GM04504 (cell line): ENCODE measurements around the gene LSAMP.

Experiments
- DNase-seq: peaks from one replicate; pipeline ENCODE4 v3.0.0-alpha.2; 2012; ENCODE audit warnings: low read depth

LSAMP gene

DNA sequence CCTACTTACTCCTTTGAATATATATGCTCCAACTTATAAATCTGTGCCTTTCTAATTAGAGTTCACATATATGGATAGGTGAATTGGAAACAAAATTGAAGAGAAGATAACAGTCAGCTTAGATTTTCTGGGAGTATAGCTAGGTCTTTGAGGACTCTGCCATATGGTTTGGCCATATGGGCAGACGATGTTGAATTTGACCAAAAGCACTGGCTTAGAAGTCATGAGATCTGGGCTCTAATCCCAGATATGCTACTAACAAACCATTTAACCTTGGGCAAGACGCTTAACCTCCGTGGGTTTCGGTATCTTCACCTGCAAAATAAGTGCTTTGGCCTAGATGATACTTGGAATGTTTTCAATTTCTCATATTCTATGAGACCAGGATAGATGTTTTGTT, 154.1 kb downstream of the LSAMP start:
- no peak for DNase-seq

DNA sequence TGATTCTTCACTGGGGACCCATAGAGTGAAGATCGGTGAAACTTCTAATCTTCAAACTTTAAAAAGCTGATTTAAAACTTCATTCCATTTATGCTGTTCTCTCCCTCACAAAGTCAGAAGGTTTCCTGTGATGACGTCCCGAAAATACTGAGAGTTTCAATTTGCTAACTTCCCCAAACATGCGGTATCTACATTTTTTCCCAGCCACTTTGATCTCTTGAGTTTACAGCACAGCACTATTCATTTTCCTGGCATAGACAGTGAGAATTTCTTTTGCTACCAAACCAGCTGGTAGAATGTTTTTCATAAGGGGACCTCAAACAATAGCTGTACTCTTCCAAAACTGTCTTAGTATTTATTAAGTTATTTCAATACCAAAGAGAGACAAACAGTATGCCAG, 156.8 kb downstream of the LSAMP start:
- DNase-seq, result no peak

DNA sequence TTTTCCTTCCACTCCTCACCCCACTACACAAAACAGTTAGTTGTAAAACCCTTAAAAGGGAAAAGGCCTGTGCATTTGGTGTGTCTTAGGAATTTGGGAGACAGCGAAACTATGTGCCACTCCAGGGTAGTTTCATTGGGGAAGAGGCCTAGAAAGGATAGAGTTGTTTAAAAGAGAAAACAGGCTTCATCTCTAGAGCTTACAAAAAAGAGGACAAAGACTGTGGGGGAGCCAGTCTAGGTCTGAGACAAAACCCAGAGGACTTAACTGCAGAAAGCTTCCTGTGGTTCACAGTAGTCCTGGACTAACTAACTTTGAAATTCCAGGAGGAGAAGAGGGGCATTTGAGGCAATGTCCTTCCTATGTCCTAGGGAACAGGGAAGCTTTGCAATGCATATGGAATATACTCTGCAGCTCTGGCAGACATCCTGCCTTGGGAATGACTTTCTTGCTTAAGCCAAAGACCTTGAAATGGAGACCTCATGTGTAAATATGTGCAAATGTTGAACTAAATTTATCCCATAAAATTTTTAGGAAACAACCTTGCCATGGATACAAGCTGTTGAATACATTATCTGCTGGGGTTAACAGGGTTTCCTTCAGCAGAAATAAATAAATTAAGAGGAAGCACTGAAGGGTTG, 159.4 kb downstream of the LSAMP start:
- no peak for DNase-seq

DNA sequence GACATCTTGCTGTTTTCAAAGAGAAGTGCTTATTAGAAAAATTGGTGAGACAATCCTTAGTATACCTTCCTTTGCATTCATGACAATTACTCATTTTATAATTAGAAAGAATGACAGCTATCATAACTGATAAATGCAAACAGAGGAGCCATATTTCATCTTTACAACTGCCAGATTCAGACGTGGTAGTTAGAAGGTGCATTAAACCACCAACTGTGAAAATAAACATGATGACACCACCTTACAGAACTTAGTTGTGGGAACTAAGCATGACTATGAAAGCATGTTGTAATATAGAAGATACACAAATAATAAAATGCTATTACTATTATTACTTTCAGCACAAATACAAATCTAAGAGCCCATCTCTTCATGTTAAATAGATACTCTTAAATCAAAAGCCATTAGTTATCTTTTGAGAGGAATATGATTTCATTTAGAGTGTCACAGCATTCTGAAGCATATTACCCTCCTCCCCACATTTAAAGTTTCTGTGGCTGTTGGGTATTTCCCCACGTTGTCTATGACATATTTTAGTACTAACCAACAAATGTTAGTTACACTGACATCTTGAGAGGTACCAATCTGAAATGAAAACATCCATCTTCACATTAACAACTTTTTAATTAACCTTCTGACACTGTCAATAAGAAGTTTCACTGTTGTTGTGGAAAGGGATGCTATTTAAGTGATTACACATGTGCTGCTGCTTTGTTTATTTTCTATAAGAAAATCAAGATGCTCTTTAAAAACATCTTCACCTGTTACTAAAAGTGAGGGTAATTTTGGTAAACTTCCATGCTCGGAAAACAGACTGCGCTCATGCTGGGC, 163.8 kb downstream of the LSAMP start:
- no peak for DNase-seq

DNA sequence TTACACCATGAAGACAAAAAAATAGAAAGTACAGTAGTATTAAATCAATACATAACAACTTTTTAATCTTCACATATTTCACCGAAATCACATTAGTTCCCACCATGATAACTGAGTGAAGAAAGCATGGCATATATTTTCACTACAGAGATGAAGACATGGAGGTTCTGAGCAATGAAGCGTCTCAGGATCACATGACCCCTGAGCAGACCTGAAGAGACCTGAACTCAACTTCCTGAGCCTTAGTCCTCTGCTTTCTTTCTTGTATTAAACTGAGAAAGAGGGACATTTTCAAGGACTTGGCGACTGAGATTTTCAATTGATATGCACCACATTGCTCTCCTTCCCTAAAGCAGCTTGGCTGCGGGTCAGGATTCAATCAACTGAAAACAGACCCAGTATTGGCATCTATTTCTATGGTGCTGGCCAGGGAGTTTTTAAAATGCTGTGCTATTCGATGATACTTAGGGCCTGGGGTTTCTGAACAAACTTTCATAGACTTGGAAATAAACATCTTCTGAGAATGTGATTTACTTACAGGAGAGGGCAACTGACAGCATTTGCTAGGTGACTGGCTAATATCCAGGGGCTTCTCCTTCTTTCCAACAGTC, 165.1 kb downstream of the LSAMP start:
- no peak for DNase-seq

DNA sequence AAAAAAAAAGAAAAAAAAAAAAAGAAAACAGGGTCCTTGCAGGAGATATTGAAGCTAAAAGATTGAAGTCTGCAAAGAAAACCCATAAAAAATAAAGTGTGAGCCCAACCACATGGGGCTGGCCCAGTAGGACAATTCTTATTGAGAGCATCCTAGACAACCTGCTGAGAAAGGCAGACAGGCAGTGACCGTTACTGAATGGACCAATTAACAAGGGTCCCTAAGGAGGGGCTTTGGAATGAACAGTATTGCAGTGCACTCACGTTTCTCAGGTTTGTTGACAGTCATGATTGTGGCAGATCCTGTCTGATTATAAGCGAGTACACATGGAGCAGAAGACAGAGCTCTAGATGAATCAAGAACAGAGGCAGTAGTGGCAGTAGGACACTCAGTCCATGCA, 168.6 kb downstream of the LSAMP start:
- DNase-seq, result no peak

DNA sequence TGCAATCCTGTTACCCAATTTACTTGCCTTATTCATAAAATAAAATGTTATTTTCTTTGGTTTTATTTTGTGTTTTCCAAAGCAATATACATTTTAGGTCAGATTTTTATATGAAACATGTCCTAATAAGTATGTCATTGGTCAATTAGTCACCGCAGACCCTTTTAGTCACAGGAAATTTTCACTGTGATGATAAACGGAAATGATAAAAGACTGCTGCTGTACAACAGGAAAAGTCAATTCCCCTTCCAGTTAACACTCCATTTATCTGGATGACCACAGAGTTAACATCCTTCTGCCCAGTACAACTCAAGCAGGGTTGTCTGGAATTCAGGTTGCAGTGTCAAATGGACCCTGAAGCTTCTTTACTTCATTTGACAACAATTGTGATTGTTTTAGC, 175.2 kb downstream of the LSAMP start:
- DNase-seq, result no peak

DNA sequence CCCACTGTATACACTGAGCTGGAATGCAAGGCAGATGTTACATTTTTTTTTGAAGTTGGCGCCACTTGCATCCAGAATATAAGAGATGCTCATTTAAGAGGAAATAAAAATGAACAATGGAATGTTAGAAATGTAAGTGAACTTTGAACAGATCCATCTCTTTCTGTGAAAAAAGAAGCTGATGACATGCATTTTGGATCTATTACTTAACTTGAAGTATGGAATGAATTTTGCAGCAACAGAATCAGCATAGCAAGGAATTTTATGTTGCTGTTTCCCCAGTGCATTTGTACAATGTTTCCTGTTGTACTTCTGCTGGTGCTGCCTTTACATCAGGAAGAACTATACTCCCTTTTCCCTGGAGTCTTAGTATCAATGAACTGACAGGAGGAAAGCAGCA, 178.2 kb downstream of the LSAMP start:
- no peak for DNase-seq

DNA sequence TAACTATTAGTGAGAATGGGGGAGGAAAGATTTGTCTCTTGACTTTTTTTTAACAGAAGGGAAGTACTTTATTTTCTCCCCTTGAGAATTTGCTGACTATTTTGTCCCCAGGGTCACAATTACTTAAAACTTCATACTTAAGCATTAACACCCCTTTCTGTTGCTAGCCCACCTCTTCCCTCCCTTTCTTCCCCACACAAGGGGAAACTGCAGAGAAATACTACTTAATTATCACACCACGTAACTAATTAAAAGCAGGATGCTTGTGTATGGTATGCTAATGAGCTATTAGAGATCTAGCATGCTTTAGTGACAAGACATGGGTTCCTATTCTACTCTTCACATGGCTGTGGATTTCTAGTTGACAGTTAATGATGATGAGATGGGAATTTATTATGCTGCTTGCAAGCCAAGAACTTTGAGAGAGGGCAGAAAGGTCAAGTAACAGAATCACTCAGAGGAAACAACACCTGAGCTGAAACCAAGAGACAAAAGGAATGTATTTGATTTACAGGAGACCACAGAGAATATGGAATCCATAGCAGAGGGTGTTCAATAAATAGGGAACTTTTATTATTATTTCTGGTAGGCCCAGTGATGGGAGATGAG, 179.2 kb downstream of the LSAMP start:
- DNase-seq, result no peak

DNA sequence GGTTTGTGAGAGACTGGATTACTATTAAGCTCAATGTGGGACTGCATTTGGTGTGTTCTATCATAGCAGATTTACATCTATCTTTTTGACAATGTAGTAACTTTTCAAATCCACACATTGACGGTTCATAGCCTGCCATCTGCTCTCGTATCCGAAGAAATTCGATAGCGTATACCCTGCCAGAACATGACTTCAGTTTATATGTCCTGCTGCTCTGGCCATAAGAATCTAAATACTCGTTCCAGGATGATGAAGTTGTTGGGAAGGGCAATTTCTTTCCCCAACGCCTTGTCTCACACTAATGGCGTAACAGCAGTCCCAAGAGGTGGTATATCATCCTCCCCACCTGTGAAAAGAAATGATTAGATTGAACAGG, 180.0 kb downstream of the LSAMP start:
- DNase-seq, result no peak

DNA sequence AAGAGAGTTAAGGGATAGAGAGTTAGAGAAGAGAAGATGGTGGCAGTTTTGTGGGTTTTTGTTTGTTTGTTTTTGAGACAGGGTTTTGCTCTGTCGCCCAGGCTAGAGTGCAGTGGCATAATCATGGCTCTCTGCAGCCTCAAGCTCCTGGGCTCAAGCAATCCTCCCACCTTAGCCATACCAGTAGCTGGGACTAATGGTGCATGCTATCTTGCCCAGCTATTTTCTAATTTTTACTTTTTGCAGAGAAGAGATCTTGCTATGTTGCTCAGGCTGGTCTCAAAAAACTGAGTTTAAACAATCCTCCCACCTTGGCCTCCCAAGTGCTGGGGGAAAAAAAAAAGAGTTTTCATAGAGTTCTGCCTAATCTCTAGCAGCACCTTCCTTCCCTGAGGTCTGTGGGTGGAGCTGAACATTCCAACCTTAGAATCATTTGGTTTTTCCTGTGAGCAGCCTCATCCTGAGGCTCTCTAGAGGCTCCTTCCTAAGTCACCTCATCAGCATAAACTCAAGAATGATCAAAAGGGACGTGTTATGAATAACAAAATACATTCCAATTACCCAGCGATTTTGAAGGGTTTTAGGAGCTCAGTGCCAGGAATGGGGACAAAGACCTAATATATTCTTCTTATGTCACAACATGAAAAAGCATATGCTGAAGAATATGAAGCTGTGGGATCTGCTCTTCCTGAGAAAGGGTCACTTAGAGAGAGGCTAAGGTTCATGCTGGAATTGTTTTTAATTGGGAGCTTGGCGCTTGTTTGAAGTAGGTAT, 180.6 kb downstream of the LSAMP start:
- no peak for DNase-seq

DNA sequence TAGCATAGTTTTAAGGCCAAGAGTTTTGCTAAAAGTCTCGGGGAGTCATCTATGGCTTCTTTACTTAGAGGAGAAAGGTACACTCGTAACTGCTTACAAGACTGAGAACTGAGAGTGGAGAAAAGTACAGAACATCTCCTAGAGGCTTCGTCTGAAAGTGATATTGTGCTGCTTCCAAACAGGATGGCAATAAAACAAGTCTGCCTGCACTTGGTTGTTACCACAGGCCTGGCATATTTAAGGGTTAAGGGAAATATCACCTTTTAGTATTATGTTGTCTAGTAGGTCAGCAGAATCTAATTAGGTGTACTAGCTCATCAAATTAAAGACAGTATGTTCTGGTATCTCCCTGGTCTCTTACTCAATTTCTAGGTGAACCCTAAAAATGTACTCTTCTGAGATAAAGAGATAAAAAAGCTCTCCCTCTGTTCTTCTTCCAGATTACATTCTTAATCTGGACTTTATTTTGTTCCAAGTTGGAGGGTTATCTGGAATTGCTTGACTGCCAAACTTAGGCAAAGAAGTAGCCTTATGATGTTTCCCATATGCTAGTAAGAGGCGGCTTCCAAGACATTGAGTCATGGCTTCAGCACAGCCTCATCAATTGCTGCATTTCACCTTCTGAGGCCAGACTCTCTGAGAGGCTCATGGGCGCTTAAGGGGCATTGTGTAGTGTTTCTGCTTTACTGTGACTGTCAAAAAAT, 181.3 kb downstream of the LSAMP start:
- peak; percentile 31 for DNase-seq

DNA sequence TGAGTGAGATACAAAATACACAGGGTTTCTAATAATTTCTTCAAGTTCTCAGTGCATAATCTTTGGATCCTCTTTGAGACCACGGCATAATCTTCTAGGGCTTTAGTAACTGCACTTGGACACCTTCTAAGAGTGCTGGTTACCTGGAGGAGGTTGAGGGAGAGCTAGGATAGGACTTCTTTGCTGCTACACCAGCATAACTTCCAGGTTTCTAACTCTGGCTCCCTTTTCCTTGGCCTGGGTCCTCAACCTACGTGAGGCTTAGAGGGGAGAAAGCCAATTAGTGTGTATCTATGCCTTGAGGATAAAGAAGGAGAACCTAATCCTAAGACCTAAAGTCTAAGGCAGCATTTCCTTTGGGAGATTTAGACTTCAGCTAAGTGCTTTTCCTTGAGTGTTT, 184.8 kb downstream of the LSAMP start:
- no peak for DNase-seq

DNA sequence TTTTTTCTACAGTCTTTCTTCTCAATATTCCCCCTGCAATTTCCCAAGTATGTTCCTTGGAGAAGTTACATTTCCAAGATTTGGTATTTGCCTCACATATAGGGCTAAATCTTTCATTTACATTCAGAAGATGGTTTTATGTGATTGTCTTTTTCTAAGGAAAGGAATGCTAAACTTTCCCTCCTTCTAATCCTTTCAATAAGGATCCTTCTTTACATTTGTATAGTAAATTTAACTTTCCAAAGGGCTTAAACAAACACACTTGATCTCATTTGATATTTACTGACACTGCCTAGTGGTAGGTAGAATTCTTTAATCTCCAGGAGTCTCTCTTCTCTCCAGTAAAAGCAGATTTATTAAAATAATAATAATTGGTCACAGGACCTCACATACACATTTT, 185.3 kb downstream of the LSAMP start:
- no peak for DNase-seq

DNA sequence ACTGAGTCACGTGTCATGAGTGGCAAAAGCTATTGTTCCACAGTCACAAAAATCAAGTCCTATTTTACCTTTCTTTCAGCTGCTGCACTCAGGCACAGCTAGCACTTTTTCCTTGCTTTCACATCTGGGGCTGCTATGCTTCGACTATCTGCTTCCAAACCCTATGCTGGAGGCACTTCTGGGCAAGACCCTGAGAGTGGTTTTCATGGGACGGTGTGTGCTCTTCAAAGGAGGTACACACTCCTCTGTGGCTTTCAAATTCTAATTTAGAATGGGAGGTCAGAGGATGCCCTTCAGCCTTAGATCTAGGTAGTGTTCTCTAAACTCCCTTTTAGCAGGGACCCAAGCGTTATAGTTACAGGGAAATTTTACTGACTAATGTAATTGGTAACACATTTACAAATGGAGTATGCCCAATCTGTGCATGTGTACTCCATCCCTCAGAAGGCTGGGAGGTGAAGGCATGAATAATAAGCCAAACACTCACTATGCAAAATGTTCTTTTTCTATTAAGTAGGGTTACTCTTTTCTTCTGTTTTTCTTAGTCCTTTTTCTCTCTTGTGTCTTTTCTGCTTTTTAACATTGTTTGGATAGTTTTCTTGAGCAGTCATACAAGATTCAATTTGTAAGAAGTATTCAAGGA, 188.3 kb downstream of the LSAMP start:
- peak; percentile 17 for DNase-seq

DNA sequence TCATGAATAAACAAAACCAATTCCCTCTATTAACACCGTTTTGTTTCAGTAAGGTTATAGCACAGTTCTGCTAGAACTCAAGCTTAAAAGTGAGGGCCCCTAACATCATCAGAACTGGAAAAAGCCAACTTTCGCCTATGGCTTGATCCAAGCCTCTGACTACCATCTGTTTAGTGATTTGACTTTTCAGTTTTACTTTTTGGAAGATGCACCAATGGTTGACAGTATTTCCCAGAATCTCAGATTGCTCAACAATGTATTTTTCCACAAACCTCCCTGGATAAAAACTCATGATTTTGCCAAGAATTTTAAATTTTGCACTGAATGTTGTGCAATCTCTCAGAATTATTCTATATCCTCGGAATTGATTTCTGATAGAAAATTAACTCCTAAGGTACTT, 190.7 kb downstream of the LSAMP start:
- no peak for DNase-seq

DNA sequence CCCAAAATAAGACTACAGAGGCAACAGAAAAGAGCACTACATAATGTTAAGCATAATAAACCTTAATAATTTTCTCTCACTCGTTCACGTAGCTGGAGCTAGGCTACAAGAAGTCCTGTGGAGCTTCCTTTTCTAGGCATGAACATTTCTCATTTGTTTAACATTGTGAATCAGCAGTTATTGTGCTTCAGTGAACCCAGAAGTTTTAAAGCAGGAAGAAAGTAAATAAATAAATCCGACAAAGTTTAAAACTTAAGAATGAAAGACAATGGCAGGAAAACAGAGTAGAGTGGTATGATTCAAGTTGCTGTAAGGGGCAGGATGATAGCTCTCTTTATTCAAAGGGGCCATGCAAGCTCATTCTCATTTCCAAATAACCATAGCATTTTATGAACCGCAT, 191.8 kb downstream of the LSAMP start:
- no peak for DNase-seq

DNA sequence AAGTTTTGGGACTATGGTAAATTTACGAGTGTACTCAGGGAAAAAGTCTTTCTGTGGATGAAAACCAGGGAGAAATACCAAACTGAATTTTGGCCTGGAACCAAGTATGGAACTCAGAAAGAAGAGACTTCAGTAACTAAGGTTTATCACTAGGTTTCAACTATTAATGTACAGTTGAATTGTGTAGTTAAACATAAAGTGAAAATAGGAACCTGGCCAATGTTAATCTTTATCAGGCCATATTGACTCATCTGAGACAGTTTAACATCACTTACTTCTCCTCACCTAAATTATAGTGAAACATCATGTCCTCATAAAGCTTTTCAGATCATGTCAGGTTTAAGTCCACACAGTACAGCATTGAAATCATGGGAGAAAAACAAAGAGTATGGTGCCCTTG, 197.7 kb downstream of the LSAMP start:
- DNase-seq, result no peak

DNA sequence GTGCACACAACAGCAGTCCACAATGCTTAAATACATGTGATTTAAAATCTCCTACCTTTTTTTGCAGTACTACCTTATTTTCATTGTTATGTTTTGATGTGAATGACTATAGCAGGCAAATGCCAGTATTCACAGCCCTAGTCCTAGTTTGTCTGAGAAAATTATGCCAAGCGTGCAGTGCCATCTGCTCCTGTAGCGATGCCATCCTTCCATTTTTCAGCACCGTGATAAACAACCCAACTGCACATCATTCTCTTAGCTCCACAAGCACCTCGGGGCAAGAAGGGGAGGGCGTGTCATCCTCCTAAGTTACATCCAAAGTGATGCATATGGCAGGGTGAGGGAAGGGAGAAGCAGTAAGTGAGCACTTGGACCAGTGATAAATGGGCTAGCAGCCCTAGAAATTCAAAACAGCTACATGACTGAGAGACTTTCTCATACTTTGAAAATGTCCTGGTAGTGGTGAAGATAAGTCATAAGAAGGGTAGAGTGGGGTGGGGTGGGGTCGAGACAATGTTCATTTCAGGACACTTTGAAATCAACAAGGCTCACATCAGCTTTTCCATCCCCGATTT, 198.8 kb downstream of the LSAMP start:
- DNase-seq, result no peak

DNA sequence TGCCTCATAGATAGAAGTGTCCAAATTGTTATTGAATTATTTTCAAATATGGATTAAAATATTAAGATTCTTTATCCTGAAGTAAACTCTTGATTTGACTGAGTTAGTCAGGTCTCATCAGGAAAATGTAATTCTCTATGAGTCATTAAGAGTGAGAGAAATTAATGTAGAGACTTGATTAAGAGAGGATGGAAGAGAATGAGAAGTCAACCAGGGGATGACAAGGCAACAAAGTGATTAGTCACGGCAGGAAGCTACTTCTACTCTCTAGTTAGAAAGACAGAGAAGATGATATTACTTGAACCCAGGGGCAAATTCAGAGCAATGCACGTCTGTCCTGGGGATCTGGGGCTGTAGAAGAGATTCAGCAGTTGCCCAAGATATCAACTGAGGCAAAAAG, 202.5 kb downstream of the LSAMP start:
- no peak for DNase-seq

DNA sequence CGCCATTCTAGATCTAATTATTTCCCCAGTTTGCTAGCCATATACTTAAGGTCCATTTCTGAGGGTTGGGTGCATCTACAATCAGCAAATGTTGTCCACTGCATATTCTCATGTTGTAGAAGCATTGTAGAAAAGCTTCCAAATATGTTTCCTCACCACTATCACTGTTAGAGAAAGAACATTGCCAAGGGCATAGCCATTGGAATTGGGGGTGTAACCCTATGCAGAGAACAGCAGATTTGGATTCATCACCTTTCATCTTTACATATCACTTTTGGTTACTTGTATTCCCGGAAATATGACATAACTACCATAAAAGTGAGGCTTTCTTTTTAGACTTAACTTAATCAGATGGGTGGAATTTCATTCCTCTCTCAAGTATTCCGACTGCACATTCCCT, 203.6 kb downstream of the LSAMP start:
- no peak for DNase-seq
